ENCODE data around the gene SUPT3H. TPM values are rescaled to one million over a fixed set of nuclear protein-coding genes. Genes with fewer than 3 reads are reported as not detected.
"Not testable (repeated sequence)": the region's sequence is repeated elsewhere in the genome, so short reads cannot be mapped to it uniquely, and the experiment has no call there.

The SUPT3H gene
- total and polyA plus RNA-seq, 12 donors: 10.0 to 56.2 (median 16.6) TPM

GRCh38 chr6:45045253-45045601 is 332.5 kb downstream of the SUPT3H start:
- Histone ChIP-seq H3K9me3 (replicated peaks in 1 of 3) (no peaks in the 10 kb centered on the region), H3K27me3 (no peaks in the 10 kb centered on the region), H3K36me3 (replicated peaks in 1 of 2) (no peaks in the 10 kb centered on the region), H3K4me1 (replicated peaks in 1 of 2) (no peaks in the 10 kb centered on the region), H3K4me3 (no peak overlapping the region), H3K27ac (no peak overlapping the region)
- no peak for DNase-seq
- intact Hi-C loops (cut with DNase I): no loop called here
- 82 to 89% (median 88%) methylated on average over 1 of the region's 1 CpG for WGBS, 4 donors
- no peak for TF ChIP-seq POLR2A (IDR thresholded peaks at IDR 0.05)
- TF ChIP-seq, protein P1, sequence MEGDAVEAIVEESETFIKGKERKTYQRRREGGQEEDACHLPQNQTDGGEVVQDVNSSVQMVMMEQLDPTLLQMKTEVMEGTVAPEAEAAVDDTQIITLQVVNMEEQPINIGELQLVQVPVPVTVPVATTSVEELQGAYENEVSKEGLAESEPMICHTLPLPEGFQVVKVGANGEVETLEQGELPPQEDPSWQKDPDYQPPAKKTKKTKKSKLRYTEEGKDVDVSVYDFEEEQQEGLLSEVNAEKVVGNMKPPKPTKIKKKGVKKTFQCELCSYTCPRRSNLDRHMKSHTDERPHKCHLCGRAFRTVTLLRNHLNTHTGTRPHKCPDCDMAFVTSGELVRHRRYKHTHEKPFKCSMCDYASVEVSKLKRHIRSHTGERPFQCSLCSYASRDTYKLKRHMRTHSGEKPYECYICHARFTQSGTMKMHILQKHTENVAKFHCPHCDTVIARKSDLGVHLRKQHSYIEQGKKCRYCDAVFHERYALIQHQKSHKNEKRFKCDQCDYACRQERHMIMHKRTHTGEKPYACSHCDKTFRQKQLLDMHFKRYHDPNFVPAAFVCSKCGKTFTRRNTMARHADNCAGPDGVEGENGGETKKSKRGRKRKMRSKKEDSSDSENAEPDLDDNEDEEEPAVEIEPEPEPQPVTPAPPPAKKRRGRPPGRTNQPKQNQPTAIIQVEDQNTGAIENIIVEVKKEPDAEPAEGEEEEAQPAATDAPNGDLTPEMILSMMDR (IDR thresholded peaks at IDR 0.05): no peak

DNA sequence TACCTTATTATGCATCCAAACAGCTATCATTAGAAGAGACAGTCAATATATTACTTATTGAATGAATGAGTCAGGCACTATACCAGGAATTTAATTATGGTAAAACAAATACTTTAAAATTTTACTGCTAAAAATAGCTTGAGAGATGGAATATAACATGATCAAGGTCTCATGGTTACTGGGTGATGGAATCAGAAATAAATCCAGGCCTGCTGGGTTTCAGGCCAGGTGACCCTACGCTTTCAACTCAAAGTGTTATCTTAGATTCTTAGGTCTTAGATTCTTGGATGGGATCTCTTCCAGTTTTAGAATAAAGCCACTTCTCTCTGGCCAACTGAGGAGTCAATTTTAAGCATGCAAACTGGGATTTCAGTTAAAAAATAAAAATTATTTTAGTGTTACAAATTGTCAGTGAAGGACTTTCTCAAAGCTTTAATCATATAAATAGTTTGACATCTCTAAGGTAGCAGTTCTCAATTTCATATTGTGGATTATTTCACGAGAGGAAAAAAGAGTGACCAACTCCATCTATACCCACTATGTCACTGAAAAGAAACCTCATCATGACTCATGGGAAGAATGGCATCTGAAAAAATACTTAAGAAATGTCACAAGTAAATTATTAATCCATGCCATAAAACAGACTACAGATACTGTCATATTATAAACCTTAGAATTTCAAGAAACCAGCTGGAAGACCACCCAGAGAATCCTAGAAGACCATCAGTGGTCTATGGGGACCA is 333.1 kb downstream of the SUPT3H start:
- no peak for TF ChIP-seq POLR2A (IDR thresholded peaks at IDR 0.05)
- TF ChIP-seq, protein P1 (IDR thresholded peaks at IDR 0.05): no peak
- H3K4me1 ChIP-seq (replicated peaks in 1 of 2): no peaks in the 10 kb centered on the region
- no peaks in the 10 kb centered on the region for H3K9me3 ChIP-seq (replicated peaks in 1 of 3)
- H3K4me3 ChIP-seq: no peak overlapping the region
- no peaks in the 10 kb centered on the region for H3K27me3 ChIP-seq
- intact Hi-C loops (cut with DNase I): no loop called here
- 82 to 91% (median 89%) methylated on average over 2 of the region's 2 CpGs for WGBS, 4 donors
- no peaks in the 10 kb centered on the region for H3K36me3 ChIP-seq (replicated peaks in 1 of 2)
- no peak overlapping the region for H3K27ac ChIP-seq
- DNase-seq: no peak

DNA sequence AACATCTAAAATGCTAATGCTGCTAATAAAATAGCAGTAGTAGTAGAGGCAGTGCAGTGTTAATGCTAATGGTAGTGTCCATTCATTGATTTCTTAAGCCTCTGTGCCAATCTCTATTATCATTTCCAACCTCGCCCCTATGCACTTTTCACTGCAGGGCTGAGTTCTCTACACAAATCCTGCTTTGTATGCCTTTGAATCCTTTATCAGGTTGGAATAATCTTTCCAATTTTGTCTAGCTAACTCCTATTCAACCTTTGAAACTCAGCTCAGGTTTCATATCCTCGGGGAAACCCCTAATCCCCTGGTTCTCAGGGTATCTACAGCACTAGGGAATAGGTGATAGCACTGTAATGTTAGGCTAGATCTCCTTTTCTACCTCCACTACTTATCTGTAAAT is 333.6 kb downstream of the SUPT3H start:
- intact Hi-C loops (cut with DNase I): no loop called here
- no peak overlapping the region for H3K27ac ChIP-seq
- no peaks in the 10 kb centered on the region for H3K36me3 ChIP-seq (replicated peaks in 1 of 2)
- H3K4me1 ChIP-seq (replicated peaks in 1 of 2): peaks cover 0 to under 1% of the 10 kb centered on the region in 2 donors
- TF ChIP-seq POLR2A (IDR thresholded peaks at IDR 0.05): no peak
- TF ChIP-seq, protein P1 (IDR thresholded peaks at IDR 0.05): no peak
- 89 to 98% (median 94%) methylated on average over 2 of the region's 2 CpGs for WGBS, 4 donors
- no peak overlapping the region for H3K4me3 ChIP-seq
- no peaks in the 10 kb centered on the region for H3K9me3 ChIP-seq (replicated peaks in 1 of 3)
- no peaks in the 10 kb centered on the region for H3K27me3 ChIP-seq
- no peak for DNase-seq

DNA sequence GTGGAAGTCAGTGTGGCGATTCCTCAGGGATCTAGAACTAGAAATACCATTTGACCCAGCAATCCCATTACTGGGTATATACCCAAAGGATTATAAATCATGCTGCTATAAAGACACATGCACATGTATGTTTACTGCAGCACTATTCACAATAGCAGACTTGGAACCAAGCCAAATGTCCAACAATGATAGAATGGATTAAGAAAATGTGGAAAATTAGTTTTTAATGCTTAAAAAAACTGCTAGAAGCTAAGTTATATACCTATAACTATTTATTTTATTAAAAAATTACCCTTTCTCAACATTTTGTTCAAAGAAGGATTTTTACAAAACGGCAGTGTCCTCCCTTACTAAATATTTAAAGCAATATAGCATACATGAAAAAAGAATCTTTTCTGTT is 335.1 kb downstream of the SUPT3H start:
- peaks cover 0 to 10% of the 10 kb centered on the region in 2 donors for H3K4me1 ChIP-seq (replicated peaks in 1 of 2)
- H3K36me3 ChIP-seq (replicated peaks in 1 of 2); DNase-seq; intact Hi-C loops (cut with DNase I); H3K4me3 ChIP-seq; H3K9me3 ChIP-seq (replicated peaks in 1 of 3); H3K27me3 ChIP-seq; H3K27ac ChIP-seq: not testable (repeated sequence)
- 93 to 96% (median 95%) methylated on average over 2 of the region's 2 CpGs for WGBS, 4 donors

DNA sequence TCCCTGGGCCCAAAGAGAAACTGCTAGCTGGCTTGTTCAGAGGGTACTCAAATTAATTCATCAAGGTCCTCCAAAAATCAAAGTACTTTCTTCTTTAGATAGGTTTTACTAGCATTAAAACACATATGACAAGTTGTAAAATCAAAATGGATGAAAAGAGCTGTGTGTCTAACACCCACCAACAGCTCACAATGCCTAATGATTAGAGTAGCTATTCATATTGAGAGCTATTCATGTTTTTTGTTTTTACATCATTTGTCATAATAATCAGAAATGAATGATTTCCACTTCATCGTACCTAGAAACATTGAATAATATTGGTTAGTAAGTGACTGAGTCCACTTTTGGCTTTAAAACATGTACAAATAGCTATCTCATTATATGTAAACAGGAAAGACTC is 339.5 kb downstream of the SUPT3H start:
- no peaks in the 10 kb centered on the region for H3K9me3 ChIP-seq (replicated peaks in 1 of 3)
- H3K4me1 ChIP-seq (replicated peaks in 1 of 2): peaks cover 0 to 10% of the 10 kb centered on the region in 2 donors
- DNase-seq: no peak
- H3K36me3 ChIP-seq (replicated peaks in 1 of 2): no peaks in the 10 kb centered on the region
- TF ChIP-seq, protein P1 (IDR thresholded peaks at IDR 0.05): no peak
- TF ChIP-seq POLR2A (IDR thresholded peaks at IDR 0.05): no peak
- no peaks in the 10 kb centered on the region for H3K27me3 ChIP-seq
- H3K4me3 ChIP-seq: no peak overlapping the region
- H3K27ac ChIP-seq: no peak overlapping the region
- 48 to 70% (median 57%) methylated on average over 1 of the region's 1 CpG for WGBS, 4 donors
- intact Hi-C loops (cut with DNase I): no loop called here
